SJSA1 (cell line): ENCODE measurements around the gene RNF40. TPM values are rescaled to one million over a fixed set of nuclear protein-coding genes. Genes with fewer than 3 reads are reported as not detected.

ENCODE experiments used
- DNase-seq, 2 experiments: peaks; one replicate each; pipeline ENCODE4 v3.0.0-alpha.2; 2015 to 2020; ENCODE audit warnings: low spot score in 2 of 2, low read depth in 1 of 2
- H3K27ac ChIP-seq: fragments of 250-450 bp; sonication (Bioruptor Pico); 2 replicates; pipeline ENCODE4 v1.5.1; 2020; ENCODE audit warnings: mild to moderate bottlenecking, moderate library complexity
- H3K27me3 ChIP-seq: fragments of 250-450 bp; sonication (Bioruptor Pico); replicated peaks from 2 replicates; pipeline ENCODE4 v1.5.1; 2020; ENCODE audit warnings: mild to moderate bottlenecking, moderate library complexity
- H3K36me3 ChIP-seq: fragments of 250-450 bp; sonication (Bioruptor Pico); 2 replicates; pipeline ENCODE4 v1.5.1; 2020; ENCODE audit warnings: mild to moderate bottlenecking
- H3K4me1 ChIP-seq: fragments of 250-450 bp; sonication (Bioruptor Pico); replicated peaks from 2 replicates; pipeline ENCODE4 v1.6.1; 2021; ENCODE audit warnings: mild to moderate bottlenecking
- H3K4me3 ChIP-seq: fragments of 250-450 bp; sonication (Bioruptor Pico); 2 replicates; pipeline ENCODE4 v1.5.1; 2020; ENCODE audit warnings: mild to moderate bottlenecking
- H3K9me3 ChIP-seq: fragments of 250-450 bp; sonication (Bioruptor Pico); replicated peaks from 2 replicates; pipeline ENCODE4 v1.5.1; 2020; ENCODE audit warnings: mild to moderate bottlenecking
- total RNA-seq: library from RNA; depleted of rRNA; stranded (reverse); fragments of >200 nt; shearing (Covaris generic); gene quantifications from 2 replicates; pipeline ENCODE4 v1.2.3, GENCODE V29; 2014

Gene RNF40
- total RNA-seq, 1 experiment from 2014 or later: 103 TPM

GRCh38 chr16:30775392-30776188, 13.5 kb downstream of the RNF40 start:
- Histone ChIP-seq H3K4me1 (peaks cover 21% of the 10 kb centered on the region), H3K27me3 (no peaks in the 10 kb centered on the region), H3K9me3 (no peaks in the 10 kb centered on the region), H3K27ac (peak overlapping the region; percentile 58), H3K4me3 (peak overlapping the region; percentile 51), H3K36me3 (peaks cover 88% of the 10 kb centered on the region)
- DNase-seq: peak; percentile 74 to 87

GRCh38 chr16:30777591-30778297, 15.6 kb downstream of the RNF40 start:
- Histone ChIP-seq H3K4me3 (no peak overlapping the region), H3K36me3 (peaks cover 87% of the 10 kb centered on the region), H3K27ac (no peak overlapping the region), H3K9me3 (no peaks in the 10 kb centered on the region), H3K27me3 (no peaks in the 10 kb centered on the region), H3K4me1 (peaks cover 21% of the 10 kb centered on the region)
- DNase-seq: no peak

GRCh38 chr16:30778549-30779244, 16.6 kb downstream of the RNF40 start:
- H3K4me1 ChIP-seq: peaks cover 21% of the 10 kb centered on the region
- H3K27ac ChIP-seq: no peak overlapping the region
- H3K9me3 ChIP-seq: no peaks in the 10 kb centered on the region
- DNase-seq: no peak
- H3K4me3 ChIP-seq: no peak overlapping the region
- peaks cover 87% of the 10 kb centered on the region for H3K36me3 ChIP-seq
- H3K27me3 ChIP-seq: no peaks in the 10 kb centered on the region

GRCh38 chr16:30779596-30779995, 17.5 kb downstream of the RNF40 start:
- no peaks in the 10 kb centered on the region for H3K9me3 ChIP-seq
- no peak overlapping the region for H3K27ac ChIP-seq
- H3K27me3 ChIP-seq: no peaks in the 10 kb centered on the region
- H3K4me1 ChIP-seq: peaks cover 21% of the 10 kb centered on the region
- H3K36me3 ChIP-seq: peaks cover 83% of the 10 kb centered on the region
- no peak for DNase-seq
- H3K4me3 ChIP-seq: no peak overlapping the region

GRCh38 chr16:30780021-30780420, 17.9 kb downstream of the RNF40 start:
- DNase-seq: no peak

GRCh38 chr16:30780549-30780948, 18.4 kb downstream of the RNF40 start:
- Histone ChIP-seq H3K4me1 (peaks cover 12% of the 10 kb centered on the region), H3K27me3 (no peaks in the 10 kb centered on the region), H3K36me3 (peaks cover 79% of the 10 kb centered on the region), H3K27ac (no peak overlapping the region), H3K4me3 (no peak overlapping the region), H3K9me3 (no peaks in the 10 kb centered on the region)
- DNase-seq: no peak

More at GRCh38 chr16:30780021-30780420, 17.9 kb downstream of the RNF40 start:
- Histone ChIP-seq H3K4me1 (peaks cover 17% of the 10 kb centered on the region), H3K27ac (no peak overlapping the region), H3K4me3 (no peak overlapping the region), H3K9me3 (no peaks in the 10 kb centered on the region), H3K36me3 (peaks cover 80% of the 10 kb centered on the region), H3K27me3 (no peaks in the 10 kb centered on the region)

- Histone ChIP-seq H3K4me1 (peaks cover 9% of the 10 kb centered on the region), H3K36me3 (peaks cover 69% of the 10 kb centered on the region), H3K9me3 (no peaks in the 10 kb centered on the region), H3K27me3 (no peaks in the 10 kb centered on the region), H3K27ac (no peak overlapping the region), H3K4me3 (no peak overlapping the region)
- DNase-seq: no peak
Measured at GRCh38 chr16:30782486-30783279, 20.6 kb downstream of the RNF40 start.

GRCh38 chr16:30783280-30784109, 21.4 kb downstream of the RNF40 start:
- H3K4me1 ChIP-seq: peaks cover 12% of the 10 kb centered on the region
- no peaks in the 10 kb centered on the region for H3K27me3 ChIP-seq
- H3K4me3 ChIP-seq: no peak overlapping the region
- H3K27ac ChIP-seq: no peak overlapping the region
- no peak for DNase-seq
- H3K36me3 ChIP-seq: peaks cover 62% of the 10 kb centered on the region
- no peaks in the 10 kb centered on the region for H3K9me3 ChIP-seq

- Histone ChIP-seq H3K27ac (no peak overlapping the region), H3K4me3 (no peak overlapping the region), H3K36me3 (peaks cover 55% of the 10 kb centered on the region), H3K27me3 (no peaks in the 10 kb centered on the region), H3K9me3 (no peaks in the 10 kb centered on the region), H3K4me1 (peaks cover 12% of the 10 kb centered on the region)
- no peak for DNase-seq
Measured at GRCh38 chr16:30784215-30784614, 22.1 kb downstream of the RNF40 start.

GRCh38 chr16:30785126-30786106, 23.3 kb downstream of the RNF40 start:
- Histone ChIP-seq H3K4me3 (peak overlapping the region; percentile 74), H3K27ac (no peak overlapping the region), H3K4me1 (peaks cover 12% of the 10 kb centered on the region), H3K27me3 (no peaks in the 10 kb centered on the region), H3K36me3 (peaks cover 43% of the 10 kb centered on the region), H3K9me3 (no peaks in the 10 kb centered on the region)
- no peak for DNase-seq

GRCh38 chr16:30786115-30786935, 24.2 kb downstream of the RNF40 start:
- Histone ChIP-seq H3K4me1 (peaks cover 12% of the 10 kb centered on the region), H3K4me3 (peak overlapping the region; percentile 74), H3K9me3 (no peaks in the 10 kb centered on the region), H3K27ac (peak overlapping the region; percentile 78), H3K27me3 (no peaks in the 10 kb centered on the region), H3K36me3 (peaks cover 35% of the 10 kb centered on the region)
- DNase-seq: peak; percentile 46 to 73
